Right atrium auricular region (tissue), 2 donors: Measurements from ENCODE around the gene SYNPO2. TPM values are rescaled to one million over a fixed set of nuclear protein-coding genes. Genes with fewer than 3 reads are reported as not detected.
"Not testable (repeated sequence)": the region's sequence is repeated elsewhere in the genome, so short reads cannot be mapped to it uniquely, and the experiment has no call there.

Experiments used
- DNase-seq: peaks from one replicate; pipeline ENCODE4 v3.0.0-alpha.2; 2019; ENCODE audit warnings: low spot score
- H3K27ac ChIP-seq, 2 donors: fragments of 200-600 bp; sonication (generic); 1 replicate in 1 of 2; 2 replicates in 1 of 2; pipeline ENCODE4 v1.5.1; 2016 to 2019
- H3K27me3 ChIP-seq, 2 donors: fragments of 200-600 bp; sonication (generic); one replicate each; pipeline versions ENCODE4 v1.5.1 to v1.6.0; 2017 to 2019
- H3K36me3 ChIP-seq: fragments of 200-600 bp; sonication (generic); one replicate; pipeline ENCODE4 v1.5.1; 2016
- H3K4me1 ChIP-seq, 2 donors: fragments of 200-600 bp; sonication (generic); one replicate each; pipeline versions ENCODE4 v1.5.1 to v1.6.0; 2017 to 2019
- H3K4me3 ChIP-seq, 2 donors: fragments of 200-600 bp; sonication (generic); 1 replicate in 1 of 2; 2 replicates in 1 of 2; pipeline ENCODE4 v1.5.1; 2017 to 2019; ENCODE audit warnings: mild to moderate bottlenecking in 1 of 2, moderate library complexity in 1 of 2
- H3K9me3 ChIP-seq, 2 donors: fragments of 200-600 bp; sonication (generic); one replicate each; pipeline ENCODE4 v1.5.1; 2019
- CTCF ChIP-seq, 2 donors: fragments of 200-600 bp; sonication (generic); IDR thresholded peaks; one replicate each; pipeline ENCODE4 v1.5.1; 2019; ENCODE audit warnings: antibody characterized with exemption in 2 of 2
- total RNA-seq, 2 donors: library from RNA; depleted of rRNA; stranded (reverse); fragments of >200 nt; gene quantifications; one replicate each; pipeline ENCODE4 v1.1.0, GENCODE V29; 2016

Gene SYNPO2
- total RNA-seq, 2 donors from 2014 or later = 85.3 to 152 TPM

DNA sequence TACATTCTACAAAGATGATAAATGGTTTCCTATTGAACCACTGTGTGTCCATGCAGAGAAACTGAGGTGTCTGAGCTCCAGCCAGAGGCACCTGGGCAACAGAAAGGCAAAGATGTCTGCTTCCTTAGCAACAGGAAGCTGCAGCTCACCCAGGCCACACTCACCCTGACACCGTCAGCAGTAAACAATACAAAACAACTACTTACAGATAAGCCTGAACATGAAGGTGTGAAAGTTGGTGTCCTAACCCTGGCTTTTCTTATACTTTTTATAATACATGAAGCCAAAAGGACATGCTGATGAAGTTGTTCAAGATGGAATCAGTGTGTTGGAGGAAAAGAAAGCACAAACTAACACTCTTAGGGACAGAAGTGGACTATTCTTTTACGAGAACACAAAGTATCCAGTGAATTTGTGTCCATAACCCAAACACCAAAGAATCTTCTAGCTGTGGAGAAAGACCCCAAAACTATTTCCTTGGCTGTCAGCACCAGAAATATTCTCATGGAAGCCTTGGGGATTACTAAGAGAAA lies 117.3 kb downstream of the SYNPO2 start:
- no peaks in the 10 kb centered on the region for H3K9me3 ChIP-seq
- H3K36me3 ChIP-seq = no peaks in the 10 kb centered on the region
- no peaks in the 10 kb centered on the region for H3K27me3 ChIP-seq
- no peak for DNase-seq
- no peak overlapping the region for H3K4me3 ChIP-seq
- TF ChIP-seq CTCF (IDR thresholded peaks at IDR 0.05) = no peak
- H3K4me1 ChIP-seq = peaks cover 0 to 27% of the 10 kb centered on the region in 2 donors
- peak overlapping the region in 1 of 2 donors; percentile 71 for H3K27ac ChIP-seq

DNA sequence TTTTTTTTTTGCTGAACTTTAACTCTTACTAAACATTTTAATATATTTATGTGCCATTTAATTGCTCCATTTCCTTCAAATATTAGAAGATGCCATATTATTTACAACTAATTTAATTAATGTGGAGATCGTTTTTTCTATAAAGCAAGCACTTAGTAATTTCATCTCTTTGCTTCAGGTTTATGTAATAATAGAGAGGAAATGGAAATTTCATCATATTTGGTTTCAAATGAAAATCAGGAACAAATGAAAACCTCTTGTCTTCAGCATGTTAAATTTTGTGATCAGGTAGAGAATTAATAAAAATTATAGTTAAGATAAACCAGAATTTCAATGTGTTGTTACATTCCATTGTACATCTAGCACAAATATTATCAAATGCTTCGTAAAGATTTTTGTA lies 120.1 kb downstream of the SYNPO2 start:
- TF ChIP-seq CTCF (IDR thresholded peaks at IDR 0.05) = no peak
- Histone ChIP-seq H3K9me3 (no peaks in the 10 kb centered on the region), H3K4me3 (no peak overlapping the region), H3K27me3 (no peaks in the 10 kb centered on the region), H3K4me1 (peaks cover 0 to 23% of the 10 kb centered on the region in 2 donors), H3K36me3 (no peaks in the 10 kb centered on the region), H3K27ac (peak overlapping the region in 1 of 2 donors; percentile 70)
- DNase-seq = no peak

- not testable (repeated sequence) for H3K9me3 ChIP-seq, H3K36me3 ChIP-seq, H3K27me3 ChIP-seq, DNase-seq, H3K4me3 ChIP-seq
- peaks cover 0 to 22% of the 10 kb centered on the region in 2 donors for H3K4me1 ChIP-seq
- peak overlapping the region in 1 of 2 donors; percentile 70 for H3K27ac ChIP-seq
Measured at GRCh38 chr4:119010221-119010620, 121.6 kb downstream of the SYNPO2 start.

DNA sequence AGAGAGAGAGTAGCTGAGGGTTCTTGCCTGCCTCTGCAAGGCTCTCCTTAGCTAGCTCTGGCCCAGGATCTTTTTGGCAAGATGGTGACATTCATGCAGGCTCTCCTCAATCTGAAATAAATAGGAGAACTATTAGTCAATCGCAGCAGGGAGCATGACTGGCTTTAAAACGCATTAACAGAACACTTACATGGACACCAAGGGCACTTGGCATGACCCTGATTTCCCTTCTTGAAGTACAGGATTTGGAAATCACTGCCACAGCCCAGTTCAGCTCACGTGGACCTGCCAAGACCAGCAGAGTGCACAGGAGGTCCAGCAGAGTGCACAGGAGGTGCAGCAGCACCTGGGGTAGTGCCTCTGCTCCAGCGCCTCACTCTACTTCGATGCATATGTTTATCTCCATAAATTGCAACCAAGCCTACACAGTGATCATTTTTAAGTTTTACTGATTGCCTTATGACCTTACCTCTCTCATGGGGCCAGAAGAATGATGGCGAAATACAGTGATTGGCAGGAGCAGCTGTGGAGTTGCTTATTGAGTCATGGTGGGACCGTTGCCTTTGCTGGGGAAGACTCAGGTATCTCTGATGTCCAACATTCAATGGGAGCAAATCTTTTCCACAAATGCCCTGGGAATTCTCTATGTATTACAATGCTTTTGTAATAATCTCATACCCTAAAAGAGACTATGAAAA lies 122.4 kb downstream of the SYNPO2 start:
- no peaks in the 10 kb centered on the region for H3K27me3 ChIP-seq
- peak overlapping the region; percentile 54 to 70 for H3K27ac ChIP-seq
- H3K4me3 ChIP-seq = no peak overlapping the region
- H3K36me3 ChIP-seq = no peaks in the 10 kb centered on the region
- DNase-seq = no peak
- no peaks in the 10 kb centered on the region for H3K9me3 ChIP-seq
- no peak for TF ChIP-seq CTCF (IDR thresholded peaks at IDR 0.05)
- H3K4me1 ChIP-seq = peaks cover 0 to 18% of the 10 kb centered on the region in 2 donors

DNA sequence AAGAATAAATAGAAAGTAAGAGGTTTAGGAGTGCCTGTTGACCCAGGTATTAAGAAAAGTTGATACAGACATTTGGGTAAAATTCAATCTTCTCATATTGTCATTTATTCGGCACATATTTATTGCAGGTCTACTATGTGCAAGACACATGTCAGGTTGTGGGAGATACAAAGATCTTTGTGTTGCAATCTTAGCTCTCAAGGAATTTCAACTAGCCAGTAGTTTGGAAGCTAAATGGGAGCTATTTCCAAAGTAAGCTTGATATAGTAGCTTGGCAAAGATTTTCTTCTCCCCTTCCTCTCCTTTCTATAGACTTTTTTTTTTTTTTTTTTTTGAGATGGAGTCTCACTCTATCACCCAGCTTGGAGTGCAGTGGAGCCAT lies 122.9 kb downstream of the SYNPO2 start:
- H3K27ac ChIP-seq = peak overlapping the region; percentile 54 to 70
- no peak for DNase-seq
- no peaks in the 10 kb centered on the region for H3K36me3 ChIP-seq
- TF ChIP-seq CTCF (IDR thresholded peaks at IDR 0.05) = no peak
- no peaks in the 10 kb centered on the region for H3K27me3 ChIP-seq
- no peaks in the 10 kb centered on the region for H3K9me3 ChIP-seq
- no peak overlapping the region for H3K4me3 ChIP-seq
- peaks cover 0 to 21% of the 10 kb centered on the region in 2 donors for H3K4me1 ChIP-seq

DNA sequence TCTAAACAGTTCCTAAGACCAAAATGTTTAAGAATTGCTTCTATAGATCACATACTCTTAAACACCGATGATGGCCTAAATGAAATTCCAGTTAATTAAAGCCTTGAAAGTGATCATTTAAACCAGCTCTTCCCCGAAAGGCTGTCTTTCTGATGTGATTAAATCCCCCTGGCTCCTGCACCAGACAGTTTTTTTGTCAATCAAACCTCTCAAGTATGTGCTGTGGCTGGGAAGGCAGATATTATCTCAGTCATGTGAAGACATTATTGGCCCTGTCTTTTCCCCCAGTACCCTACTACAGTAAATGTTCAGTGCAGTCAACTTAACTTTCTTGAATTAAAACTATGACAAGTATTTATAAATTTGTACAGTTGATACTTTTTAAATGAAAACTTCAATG lies 126.0 kb downstream of the SYNPO2 start:
- no peak for DNase-seq
- peak overlapping the region in 1 of 2 donors; percentile 70 for H3K27ac ChIP-seq
- TF ChIP-seq CTCF (IDR thresholded peaks at IDR 0.05) = no peak
- H3K4me1 ChIP-seq = peaks cover 0 to 24% of the 10 kb centered on the region in 2 donors
- H3K9me3 ChIP-seq = no peaks in the 10 kb centered on the region
- H3K36me3 ChIP-seq = no peaks in the 10 kb centered on the region
- H3K4me3 ChIP-seq = no peak overlapping the region
- H3K27me3 ChIP-seq = no peaks in the 10 kb centered on the region
